ENCODE measurements around the gene CANT1.

GRCh38 chr17:79017546-79018369 is 8.2 kb upstream of the CANT1 start:
- TF ChIP-seq CTCF (IDR thresholded peaks at IDR 0.05) (no peak), POLR2A (IDR thresholded peaks at IDR 0.05) (no peak)
